Cardiac muscle cell (in vitro differentiated cells and primary cell): ENCODE data around the gene SLC35A2. TPM values are rescaled to one million over a fixed set of nuclear protein-coding genes. Genes with fewer than 3 reads are reported as not detected.

Experiments
- DNase-seq, 2 donors: peaks; one replicate each; pipeline versions ENCODE4 v3.0.0 to v3.0.0-alpha.2; 2010 to 2017; ENCODE audit warnings: low read depth in 1 of 2, low spot score in 1 of 2
- H3K27ac ChIP-seq: fragments of 200-600 bp; sonication (generic); 2 replicates; pipeline ENCODE4 v1.5.1; 2016
- H3K27me3 ChIP-seq: fragments of 200-600 bp; sonication (generic); 2 replicates; pipeline ENCODE4 v1.6.0; 2016; ENCODE audit warnings: control low read depth
- H3K36me3 ChIP-seq: fragments of 200-600 bp; sonication (generic); 2 replicates; pipeline ENCODE4 v1.5.1; 2016; ENCODE audit warnings: control low read depth
- H3K4me1 ChIP-seq: fragments of 200-600 bp; sonication (generic); 2 replicates; pipeline ENCODE4 v1.8.1; 2017; ENCODE audit warnings: low read depth, mild to moderate bottlenecking, mixed run types
- H3K4me3 ChIP-seq: fragments of 200-600 bp; sonication (generic); 2 replicates; pipeline ENCODE4 v1.5.1; 2016; ENCODE audit warnings: mild to moderate bottlenecking
- H3K9me3 ChIP-seq: fragments of 200-600 bp; sonication (generic); 2 replicates; pipeline ENCODE4 v1.5.1; 2017; ENCODE audit warnings: low read depth, mild to moderate bottlenecking, control low read depth
- CTCF ChIP-seq: IDR thresholded peaks from 2 replicates; pipeline ENCODE4 v1.5.1; 2012; ENCODE audit warnings: low read depth, mild to moderate bottlenecking, low read length
- polyA plus RNA-seq: library from polyadenylated mRNA; unstranded; fragments of >200 nt; fragmentation: Nextera tagmentation; extraction: Ambion mirVana; gene quantifications from 2 replicates; pipeline ENCODE4 v1.2.1, GENCODE V29; 2016
- total RNA-seq: library from RNA; depleted of rRNA; stranded (reverse); fragments of >200 nt; gene quantifications from 2 replicates; pipeline ENCODE4 v1.2.3, GENCODE V29; 2016

Gene SLC35A2
- total and polyA plus RNA-seq, 2 experiments from 2014 or later: 22.2 to 41.8 TPM

GRCh38 chrX:48913605-48914366, 2.3 kb upstream of the SLC35A2 start:
- peaks cover 7% of the 10 kb centered on the region for H3K4me1 ChIP-seq
- no peak for DNase-seq
- H3K36me3 ChIP-seq: peaks cover 6% of the 10 kb centered on the region
- H3K27me3 ChIP-seq: no peaks in the 10 kb centered on the region
- H3K27ac ChIP-seq: no peak overlapping the region
- TF ChIP-seq CTCF: no peak
- H3K9me3 ChIP-seq: no peaks in the 10 kb centered on the region
- no peak overlapping the region for H3K4me3 ChIP-seq

- peaks cover 4% of the 10 kb centered on the region for H3K4me1 ChIP-seq
- peak overlapping the region; percentile 61 for H3K27ac ChIP-seq
- peak in 1 of 2 donors; percentile 14 for DNase-seq
- peaks cover 6% of the 10 kb centered on the region for H3K36me3 ChIP-seq
- TF ChIP-seq CTCF: no peak
- no peaks in the 10 kb centered on the region for H3K27me3 ChIP-seq
- H3K9me3 ChIP-seq: no peaks in the 10 kb centered on the region
- peak overlapping the region; percentile 88 for H3K4me3 ChIP-seq
These were observed 477 bp downstream of the SLC35A2 start for GRCh38 chrX:48910926-48911411.

GRCh38 chrX:48909703-48910294, 1.6 kb downstream of the SLC35A2 start:
- Histone ChIP-seq H3K27me3 (no peaks in the 10 kb centered on the region), H3K27ac (no peak overlapping the region), H3K36me3 (peaks cover 6% of the 10 kb centered on the region), H3K4me3 (no peak overlapping the region), H3K9me3 (no peaks in the 10 kb centered on the region), H3K4me1 (peaks cover 4% of the 10 kb centered on the region)
- no peak for DNase-seq
- no peak for TF ChIP-seq CTCF

GRCh38 chrX:48908600-48908999, 2.8 kb downstream of the SLC35A2 start:
- no peak for DNase-seq
- TF ChIP-seq CTCF: no peak
- Histone ChIP-seq H3K36me3 (peaks cover under 1% of the 10 kb centered on the region), H3K27ac (no peak overlapping the region), H3K4me1 (peaks cover 4% of the 10 kb centered on the region), H3K4me3 (no peak overlapping the region), H3K9me3 (no peaks in the 10 kb centered on the region), H3K27me3 (no peaks in the 10 kb centered on the region)

GRCh38 chrX:48905090-48905790, 6.2 kb downstream of the SLC35A2 start:
- Histone ChIP-seq H3K4me3 (no peak overlapping the region), H3K27ac (no peak overlapping the region), H3K9me3 (no peaks in the 10 kb centered on the region), H3K4me1 (no peaks in the 10 kb centered on the region), H3K36me3 (peaks cover 3% of the 10 kb centered on the region), H3K27me3 (no peaks in the 10 kb centered on the region)
- TF ChIP-seq CTCF: no peak
- DNase-seq: no peak
